ENCODE measurements around the gene TIAM1.

DNA sequence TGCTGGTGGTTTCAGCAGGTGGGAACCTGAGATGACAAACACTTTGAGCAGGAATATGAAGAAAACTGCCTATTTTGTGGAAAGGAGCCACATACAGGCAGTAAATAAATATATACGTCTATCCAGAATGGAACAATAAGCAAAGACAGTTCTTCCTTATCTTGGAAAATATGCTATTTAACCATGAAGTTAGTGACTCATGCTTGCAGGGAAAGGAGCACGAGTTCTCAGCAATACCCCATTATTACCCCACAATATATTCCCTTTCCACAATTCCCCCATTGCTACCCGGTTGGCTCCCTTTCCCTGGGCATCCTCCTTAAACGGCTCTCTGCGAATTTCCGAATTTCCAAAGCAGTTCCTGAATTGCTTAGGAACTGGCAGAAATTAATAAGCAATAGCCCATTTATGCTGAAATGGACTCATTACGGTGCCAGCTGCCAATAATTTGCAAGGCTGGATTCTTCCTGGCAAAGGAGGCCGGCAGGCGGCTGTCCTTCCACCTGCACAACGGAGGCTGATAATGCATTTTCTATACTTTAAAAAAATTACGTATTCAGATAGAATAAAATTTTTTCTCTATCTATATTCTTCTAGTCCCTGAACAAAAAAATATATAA lies 65.4 kb downstream of the TIAM1 start:
- TF ChIP-seq, protein P1, sequence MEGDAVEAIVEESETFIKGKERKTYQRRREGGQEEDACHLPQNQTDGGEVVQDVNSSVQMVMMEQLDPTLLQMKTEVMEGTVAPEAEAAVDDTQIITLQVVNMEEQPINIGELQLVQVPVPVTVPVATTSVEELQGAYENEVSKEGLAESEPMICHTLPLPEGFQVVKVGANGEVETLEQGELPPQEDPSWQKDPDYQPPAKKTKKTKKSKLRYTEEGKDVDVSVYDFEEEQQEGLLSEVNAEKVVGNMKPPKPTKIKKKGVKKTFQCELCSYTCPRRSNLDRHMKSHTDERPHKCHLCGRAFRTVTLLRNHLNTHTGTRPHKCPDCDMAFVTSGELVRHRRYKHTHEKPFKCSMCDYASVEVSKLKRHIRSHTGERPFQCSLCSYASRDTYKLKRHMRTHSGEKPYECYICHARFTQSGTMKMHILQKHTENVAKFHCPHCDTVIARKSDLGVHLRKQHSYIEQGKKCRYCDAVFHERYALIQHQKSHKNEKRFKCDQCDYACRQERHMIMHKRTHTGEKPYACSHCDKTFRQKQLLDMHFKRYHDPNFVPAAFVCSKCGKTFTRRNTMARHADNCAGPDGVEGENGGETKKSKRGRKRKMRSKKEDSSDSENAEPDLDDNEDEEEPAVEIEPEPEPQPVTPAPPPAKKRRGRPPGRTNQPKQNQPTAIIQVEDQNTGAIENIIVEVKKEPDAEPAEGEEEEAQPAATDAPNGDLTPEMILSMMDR (IDR thresholded peaks at IDR 0.05; ENCODE audit: insufficient read depth, low read depth, low read length) = no peak
- no peak for TF ChIP-seq EZH2 (IDR thresholded peaks at IDR 0.05; ENCODE audit: insufficient read depth, low read length)
